NCI-H1092 (cell line): ENCODE measurements around the gene KIF17.
"Not testable (repeated sequence)": the region's sequence is repeated elsewhere in the genome, so short reads cannot be mapped to it uniquely, and the experiment has no call there.

Experiments used
- DNase-seq: peaks from one replicate; lab custom pipeline; 2025; lab: John Stamatoyannopoulos, UW

KIF17 gene

DNA sequence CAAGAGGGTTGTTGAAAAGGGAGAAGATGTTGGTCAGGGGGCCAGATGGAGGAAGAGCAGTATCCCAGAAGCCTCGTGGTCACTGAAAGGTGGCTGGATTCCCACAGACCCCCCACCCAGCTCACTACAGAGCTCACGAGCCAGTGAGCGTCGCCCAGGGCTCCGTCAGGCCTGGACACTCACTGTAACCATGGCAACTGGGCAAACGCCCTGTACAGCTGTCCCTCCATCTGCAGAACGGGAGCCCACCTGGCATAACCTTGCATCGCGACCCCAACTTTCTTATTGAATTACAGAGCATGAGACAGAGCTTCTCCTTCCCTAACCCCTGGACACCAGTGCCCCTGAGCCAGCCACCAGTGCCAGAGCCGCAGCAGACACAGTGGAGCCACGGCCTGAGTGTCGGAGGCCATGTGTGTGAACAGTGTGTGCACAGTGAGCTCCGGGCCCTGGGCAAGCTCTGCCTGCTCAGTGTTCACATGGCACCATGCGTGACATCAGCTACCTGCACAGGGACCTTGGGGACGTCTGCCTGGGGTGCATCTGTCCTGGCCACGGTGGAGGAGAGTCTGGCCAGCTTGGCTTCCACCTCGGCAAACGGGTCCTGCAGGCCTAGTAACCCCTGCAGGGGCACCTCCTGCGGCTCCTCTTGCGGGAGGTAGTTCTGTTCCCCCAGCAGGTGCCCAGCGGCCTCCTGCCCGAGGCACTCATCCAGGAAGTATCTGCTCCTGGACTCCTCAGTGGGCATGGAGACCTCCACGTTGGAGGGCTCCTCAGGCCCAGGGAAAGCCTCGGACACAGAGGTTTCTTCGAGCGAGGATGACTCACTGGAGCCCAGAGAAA is 30.7 kb downstream of the KIF17 start:
- DNase-seq = no peak

DNA sequence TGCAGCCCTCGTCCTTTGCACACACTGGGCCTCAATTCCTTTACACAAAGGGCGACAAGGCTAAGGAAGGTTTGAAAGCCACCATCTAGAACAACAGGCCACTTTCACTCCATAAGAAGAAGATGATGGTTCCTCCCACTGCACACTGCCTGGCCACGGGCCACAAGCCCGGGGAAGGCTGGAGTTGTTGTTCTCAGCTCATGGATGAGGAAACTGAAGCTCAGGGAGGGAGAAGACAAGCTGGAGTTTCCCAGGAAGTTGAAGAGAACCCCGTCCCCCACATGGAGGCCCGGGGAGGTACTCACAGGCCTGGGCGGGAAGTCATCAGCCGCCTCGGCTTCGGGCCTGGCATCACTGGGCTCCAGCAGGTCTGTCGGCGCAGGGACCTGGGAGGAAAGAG is 32.1 kb downstream of the KIF17 start:
- DNase-seq = no peak

DNA sequence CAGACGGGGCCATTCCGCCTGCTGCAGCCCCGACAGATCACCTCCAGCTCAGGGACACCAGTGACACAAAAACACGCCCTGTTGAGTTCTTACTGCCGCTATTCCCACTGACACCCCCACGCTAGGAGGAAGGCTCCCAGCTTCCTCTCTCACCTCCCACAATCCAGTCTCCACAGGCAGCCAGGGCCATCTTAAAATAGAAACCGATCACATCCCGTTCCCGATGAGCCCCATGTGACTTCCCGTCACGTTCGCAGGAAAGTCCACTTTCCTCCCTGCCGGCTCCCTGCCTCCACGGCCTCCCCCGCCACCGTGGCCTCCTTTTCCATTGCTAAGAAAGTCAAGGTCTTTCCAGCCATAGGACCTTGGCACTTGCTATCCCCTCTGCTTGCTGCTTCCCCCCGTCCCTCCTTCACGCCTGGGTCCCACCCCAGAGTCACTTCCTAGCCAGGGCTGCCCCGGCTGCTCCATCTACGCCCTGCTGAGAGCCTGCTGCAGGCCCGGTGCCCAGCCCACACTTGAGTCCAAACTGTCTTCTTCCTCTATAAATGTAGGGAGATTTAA is 32.6 kb downstream of the KIF17 start:
- no peak for DNase-seq

- DNase-seq = no peak
These were observed 33.2 kb downstream of the KIF17 start for GRCh38 chr1:20684651-20685050.

DNA sequence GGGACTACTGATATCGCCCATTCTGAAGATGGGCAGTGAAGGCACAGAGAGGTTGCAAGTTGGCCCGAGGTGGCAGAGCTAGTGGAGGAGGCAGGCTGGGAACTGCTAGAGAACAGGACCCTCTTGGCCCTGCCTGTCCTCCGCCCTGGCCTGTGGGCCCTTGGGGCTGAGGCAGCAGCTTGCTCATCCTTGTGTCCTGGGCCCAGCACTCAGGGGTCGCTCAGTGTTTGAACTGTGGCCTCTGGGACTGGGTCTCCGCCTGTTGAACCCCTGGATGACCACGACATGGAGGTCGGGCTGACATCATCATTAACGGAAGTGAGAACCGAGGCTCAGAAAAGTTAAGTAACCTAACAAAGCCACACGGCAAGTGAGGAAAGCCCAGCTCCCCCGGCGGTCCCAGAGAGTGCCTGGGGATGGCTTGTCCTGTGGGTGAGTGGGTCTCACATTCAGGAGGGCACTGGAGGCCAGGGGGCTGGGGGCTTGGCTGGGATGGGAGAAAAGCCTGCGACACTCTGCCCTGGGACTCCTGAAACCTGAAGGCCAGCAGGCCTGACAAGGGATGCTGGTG is 33.7 kb downstream of the KIF17 start:
- no peak for DNase-seq

- DNase-seq = no peak
These were observed 34.2 kb downstream of the KIF17 start for GRCh38 chr1:20683614-20684013.

DNA sequence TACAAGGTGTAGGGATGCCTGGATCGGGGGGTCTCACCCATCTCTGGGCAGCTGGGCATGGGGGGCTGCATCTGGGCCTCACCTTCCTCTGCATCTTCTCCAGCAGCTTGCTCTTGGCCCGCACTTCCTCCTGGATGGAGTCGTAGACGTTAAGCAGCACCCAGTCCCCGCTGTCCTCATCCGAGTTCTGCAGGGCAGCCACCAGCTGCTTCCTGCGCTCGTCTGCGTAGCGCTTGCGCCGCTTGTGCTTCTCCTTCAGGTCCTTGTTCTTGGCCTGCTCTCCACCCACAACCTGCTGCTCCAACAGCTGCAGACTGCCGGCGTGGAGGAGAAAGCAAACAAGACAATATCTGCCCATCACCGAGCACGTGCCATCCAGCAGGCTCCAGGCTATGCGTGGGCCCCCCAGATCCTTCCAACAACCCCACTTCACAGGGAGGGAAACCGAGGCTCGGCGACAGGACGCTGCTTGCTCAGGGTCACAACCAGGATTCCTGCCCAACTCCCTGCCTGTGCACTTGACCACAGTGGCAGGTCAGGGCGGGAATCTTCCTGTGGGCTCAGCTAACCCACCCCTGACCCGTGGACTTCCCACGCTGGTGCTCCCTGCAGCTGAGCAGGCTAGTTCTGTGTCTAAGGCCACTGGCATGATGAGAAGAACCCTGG is 35.1 kb downstream of the KIF17 start:
- DNase-seq = peak; percentile 55

DNA sequence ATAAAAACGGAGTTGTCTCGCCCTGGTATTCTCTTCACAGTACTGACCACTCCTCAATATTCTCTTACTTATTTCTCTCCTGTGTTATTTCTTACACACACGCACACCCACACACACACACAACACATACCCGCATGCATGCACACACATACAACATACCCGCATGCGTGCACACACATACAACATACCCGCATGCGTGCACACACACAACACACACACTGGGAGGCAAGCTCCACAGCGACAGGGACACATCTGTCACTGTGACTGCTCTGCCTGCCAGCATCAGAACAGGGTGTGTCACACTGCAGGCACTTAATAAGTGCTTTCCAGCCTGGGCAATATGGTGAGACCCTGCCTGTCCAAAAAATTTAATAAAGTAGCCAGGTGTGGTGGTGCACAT is 35.8 kb downstream of the KIF17 start:
- no peak for DNase-seq

DNA sequence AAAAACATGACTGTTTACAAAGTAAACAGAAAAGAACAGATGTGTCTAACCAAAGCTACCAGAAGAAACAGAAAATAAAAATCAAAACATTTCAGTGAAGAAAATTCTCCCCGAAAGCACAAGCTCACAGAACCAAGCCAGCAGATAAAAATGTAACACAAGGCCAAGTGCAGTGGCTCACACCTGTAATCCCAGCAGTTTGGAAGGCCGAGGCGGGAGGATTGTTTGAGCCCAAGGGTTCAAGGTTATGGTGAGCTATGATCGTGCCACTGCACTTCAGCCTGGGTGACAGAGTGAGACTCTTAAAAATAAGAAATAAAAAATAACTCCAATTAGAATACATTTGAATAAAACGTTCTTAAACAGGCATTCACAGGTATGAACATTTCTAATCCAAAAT is 37.5 kb downstream of the KIF17 start:
- DNase-seq = no peak

GRCh38 chr1:20678599-20678998 is 39.2 kb downstream of the KIF17 start:
- no peak for DNase-seq

DNA sequence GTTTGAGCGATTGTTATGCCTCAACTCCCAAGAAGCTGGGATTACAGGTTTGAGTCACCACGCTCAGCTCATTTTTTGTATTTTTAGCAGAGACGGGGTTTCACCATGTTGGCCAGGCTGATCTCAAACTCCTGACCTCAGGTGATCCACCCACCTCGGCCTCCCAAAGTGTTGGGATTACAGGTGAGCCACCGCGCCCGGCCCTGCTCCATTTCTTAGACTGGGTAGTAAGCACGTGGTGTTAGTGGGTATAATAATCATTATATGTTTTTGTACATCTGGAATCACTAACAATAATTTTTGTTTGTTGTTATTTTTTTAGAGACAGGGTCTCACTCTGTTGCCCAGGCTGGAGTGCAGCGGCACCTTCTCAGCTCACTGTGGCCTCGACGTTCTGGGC is 44.2 kb downstream of the KIF17 start:
- not testable (repeated sequence) for DNase-seq

DNA sequence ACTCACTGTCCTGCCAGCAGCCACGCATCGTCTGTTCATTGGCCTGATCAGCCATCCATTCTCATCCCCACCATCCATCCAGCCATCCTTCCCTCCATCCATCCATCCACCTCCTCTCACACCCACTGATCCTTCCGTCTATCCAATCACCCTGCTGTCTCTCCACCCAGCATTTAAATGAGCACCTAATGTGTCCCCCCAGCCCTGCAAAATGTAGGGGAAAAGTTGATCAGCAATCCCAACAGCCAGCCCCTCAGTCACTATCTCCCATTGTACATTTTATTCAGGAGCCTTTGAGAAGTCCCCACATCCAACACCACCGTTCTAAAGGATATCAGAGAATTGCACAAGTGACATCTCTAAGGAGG is 45.6 kb downstream of the KIF17 start:
- no peak for DNase-seq

- DNase-seq = no peak
These were observed 46.9 kb downstream of the KIF17 start for GRCh38 chr1:20670936-20671335.

- no peak for DNase-seq
These were observed 49.2 kb downstream of the KIF17 start for GRCh38 chr1:20668581-20668980.

GRCh38 chr1:20666804-20667203 is 51.0 kb downstream of the KIF17 start:
- no peak for DNase-seq

- no peak for DNase-seq
These were observed 51.7 kb downstream of the KIF17 start for GRCh38 chr1:20666146-20666545.

- DNase-seq = no peak
These were observed 52.1 kb downstream of the KIF17 start for GRCh38 chr1:20665726-20666125.

DNA sequence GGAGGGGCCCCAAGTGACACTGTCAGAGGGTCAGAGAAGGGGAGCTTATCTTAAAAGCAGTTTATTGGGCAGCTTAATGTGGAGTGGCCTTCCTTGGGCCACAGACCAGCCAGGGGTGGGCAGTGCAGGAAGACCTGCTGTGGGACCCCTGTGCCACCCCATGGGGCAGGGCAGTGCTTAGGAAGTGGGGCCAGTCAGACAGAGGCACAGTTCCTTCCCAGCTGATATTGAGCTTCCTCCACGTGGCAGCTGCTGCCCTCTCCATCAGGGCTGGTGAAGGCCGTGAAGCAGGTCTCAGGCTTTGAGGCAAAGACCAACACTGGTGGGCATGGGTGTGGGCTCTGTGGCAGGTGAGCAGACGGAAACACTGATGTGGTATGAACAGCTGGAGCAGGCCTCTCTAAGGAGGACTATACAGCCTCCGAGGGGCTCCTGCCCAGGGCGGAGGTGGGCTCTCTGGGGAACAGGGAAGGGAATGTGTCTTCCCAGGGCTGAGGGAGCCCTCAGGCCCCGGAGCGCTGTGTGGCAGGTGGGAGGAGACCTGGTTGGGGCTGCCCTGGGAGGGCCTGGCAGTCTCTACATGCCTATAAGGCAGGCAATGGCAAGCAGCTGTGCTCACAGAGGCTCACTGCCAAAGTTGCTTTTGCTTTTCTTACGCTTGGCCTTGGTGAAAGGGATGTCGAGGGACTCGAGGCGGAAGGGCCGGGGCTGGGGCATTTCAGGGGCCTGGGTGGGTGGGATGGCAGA is 53.7 kb downstream of the KIF17 start:
- no peak for DNase-seq

DNA sequence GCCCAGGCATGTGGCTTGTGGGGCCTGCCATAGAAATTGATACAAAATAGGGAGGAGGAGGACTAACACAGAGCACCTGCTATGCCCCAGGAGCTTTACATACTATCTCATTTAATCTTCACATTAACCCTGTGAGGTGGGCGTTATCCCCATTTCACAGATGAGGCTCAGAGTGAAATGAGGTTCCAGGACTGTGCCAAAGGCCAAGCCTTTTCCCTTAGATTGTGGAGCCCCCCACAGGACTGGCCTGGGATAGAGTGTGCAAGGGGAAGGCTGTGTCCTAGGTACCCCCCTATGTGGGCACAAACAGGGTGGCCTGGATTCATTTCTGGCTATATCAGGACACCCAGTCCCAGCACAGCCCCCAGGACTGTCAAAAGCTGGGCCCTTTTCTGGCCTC is 54.4 kb downstream of the KIF17 start:
- no peak for DNase-seq

DNA sequence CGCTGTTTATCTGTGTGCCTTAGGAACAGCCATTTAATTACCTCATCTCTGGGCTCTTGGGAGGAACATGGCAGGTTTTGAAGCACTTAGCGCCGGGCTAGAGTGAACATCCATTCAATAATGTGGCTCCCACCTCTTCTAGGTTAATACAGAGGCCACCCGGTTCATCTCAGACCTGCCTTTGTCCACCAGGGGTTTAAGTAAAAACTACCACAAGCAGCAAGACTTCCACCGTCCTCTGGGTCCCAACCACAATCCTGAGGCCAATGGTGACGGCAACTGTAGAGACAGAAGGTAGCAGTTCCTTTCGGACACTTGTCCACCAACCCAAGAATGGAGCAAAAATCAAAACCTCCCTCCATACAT is 55.7 kb downstream of the KIF17 start:
- no peak for DNase-seq

DNA sequence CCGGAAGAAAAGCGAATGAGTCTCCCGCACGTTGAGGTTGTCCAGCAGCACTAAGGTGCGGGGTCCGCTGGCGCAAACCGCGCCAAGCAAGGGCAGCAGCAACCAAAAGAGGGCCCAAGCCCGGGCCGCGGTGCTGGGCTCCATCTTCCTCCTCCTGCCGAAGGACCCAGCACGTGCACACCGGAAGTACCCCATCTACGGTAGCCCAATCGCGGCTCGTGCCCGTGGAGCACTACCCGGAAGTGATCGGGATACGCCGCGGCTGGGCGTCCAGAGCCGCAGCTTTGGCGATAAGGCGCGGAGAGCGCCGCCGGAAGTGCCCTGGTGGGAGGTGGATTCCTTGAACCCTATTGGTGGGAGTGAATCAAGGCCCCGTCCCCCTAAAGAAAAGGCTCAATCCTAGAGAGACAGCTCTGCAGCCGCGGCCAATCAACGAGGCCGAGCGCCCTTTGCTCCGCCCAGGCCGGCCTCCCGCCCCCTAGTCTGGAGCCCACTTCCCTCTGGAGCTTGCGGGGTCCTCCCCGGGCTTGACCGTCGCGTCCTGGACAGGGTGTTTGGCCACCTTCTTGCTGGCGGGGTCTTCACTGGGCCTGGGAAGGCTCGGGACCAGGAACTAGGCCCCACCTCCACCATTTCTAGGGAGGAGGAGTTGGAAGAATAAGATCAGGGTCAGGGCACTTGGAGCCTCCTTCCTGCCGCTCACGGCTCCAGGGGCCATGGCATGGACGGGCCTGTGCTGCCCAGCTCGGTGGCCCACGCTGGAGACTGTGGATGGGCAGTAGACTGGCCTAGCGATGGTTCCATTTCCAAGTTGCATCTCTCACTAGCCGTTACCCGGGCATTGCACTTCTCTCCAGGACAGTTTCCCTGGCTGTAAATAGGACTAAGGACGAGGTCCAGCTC is 56.3 kb downstream of the KIF17 start, which contains the start of gene DDOST:
TSS of gene DDOST (minus strand) at position 163 of the 903 bp plus-strand sequence. CDS start at position 144, 19 bp downstream.
- DNase-seq = peak; percentile 99
